WERI-Rb-1 (cell line): Measurements from ENCODE around the gene ABAT.
"Not testable (repeated sequence)": the region's sequence is repeated elsewhere in the genome, so short reads cannot be mapped to it uniquely, and the experiment has no call there.

ENCODE experiments used
- DNase-seq: peaks from one replicate; pipeline ENCODE4 v3.0.0-alpha.2; 2020
- H3K27ac ChIP-seq: fragments of 250-450 bp; sonication (Bioruptor Pico); 2 replicates; pipeline ENCODE4 v1.5.1; 2020; ENCODE audit warnings: mild to moderate bottlenecking, moderate library complexity
- H3K27me3 ChIP-seq: fragments of 250-450 bp; sonication (Bioruptor Pico); 2 replicates; pipeline ENCODE4 v1.5.1; 2021; ENCODE audit warnings: mild to moderate bottlenecking, low read depth, moderate library complexity; ENCODE audit not compliant: insufficient read depth, severe bottlenecking
- H3K36me3 ChIP-seq: fragments of 250-450 bp; sonication (Bioruptor Pico); 2 replicates; pipeline ENCODE4 v1.5.1; 2020; ENCODE audit warnings: mild to moderate bottlenecking, moderate library complexity
- H3K4me3 ChIP-seq: 2 replicates; pipeline ENCODE4 v1.5.1; 2011; ENCODE audit warnings: low read depth, mild to moderate bottlenecking, control low read depth, low read length
- H3K9me3 ChIP-seq: fragments of 250-450 bp; sonication (Bioruptor Pico); 2 replicates; pipeline ENCODE4 v1.5.1; 2021; ENCODE audit warnings: mild to moderate bottlenecking, moderate library complexity; ENCODE audit not compliant: severe bottlenecking
- CTCF ChIP-seq: IDR thresholded peaks from 2 replicates; pipeline ENCODE4 v1.5.1; 2011; ENCODE audit warnings: low read depth, mild to moderate bottlenecking, control low read depth, inconsistent platforms, low read length

ABAT gene

DNA sequence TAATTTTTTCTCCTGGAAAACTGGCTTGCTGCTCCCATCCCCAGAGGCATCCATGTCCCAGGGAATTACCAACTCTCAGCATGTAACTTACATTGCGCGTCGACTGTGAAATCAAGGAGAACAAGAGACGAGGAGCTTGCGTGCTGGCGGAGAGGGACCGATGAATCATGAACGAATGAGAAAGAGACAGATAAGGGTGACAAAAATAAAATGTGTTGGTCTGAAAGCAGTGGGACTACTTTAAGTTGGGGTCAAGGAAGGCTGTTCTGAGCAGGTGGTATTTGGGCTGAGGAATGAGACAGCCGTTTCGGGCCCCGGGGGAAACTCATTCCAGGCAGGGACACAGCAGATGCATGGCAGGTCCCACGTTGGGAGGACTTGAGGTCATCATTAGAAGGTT, 22.5 kb downstream of the ABAT start:
- H3K4me3 ChIP-seq = no peak overlapping the region
- no peak overlapping the region for H3K27ac ChIP-seq
- no peak for DNase-seq
- peaks cover 8% of the 10 kb centered on the region for H3K27me3 ChIP-seq
- H3K9me3 ChIP-seq = no peaks in the 10 kb centered on the region
- H3K36me3 ChIP-seq = no peaks in the 10 kb centered on the region
- no peak for TF ChIP-seq CTCF

DNA sequence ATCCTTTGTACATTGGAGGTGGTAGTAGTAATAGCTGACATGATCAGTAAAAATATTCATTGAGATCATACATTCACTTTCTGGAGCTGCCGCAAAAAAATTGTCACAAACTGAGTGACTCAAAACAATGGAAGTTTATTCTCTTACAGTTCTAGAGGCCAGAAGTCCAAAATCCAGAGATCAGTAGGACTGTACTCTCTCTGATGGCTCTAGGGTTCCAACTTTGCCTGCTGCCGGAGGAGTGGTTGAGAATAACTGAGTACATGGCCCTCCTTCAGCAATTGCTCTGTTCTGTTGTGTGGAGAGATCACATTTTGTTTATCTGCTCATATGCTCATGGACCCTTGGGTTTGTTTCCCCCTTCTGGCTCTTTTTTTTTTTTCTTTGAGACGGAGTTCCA, 23.5 kb downstream of the ABAT start:
- Histone ChIP-seq H3K9me3 (no peaks in the 10 kb centered on the region), H3K4me3 (no peak overlapping the region), H3K27me3 (peaks cover 5% of the 10 kb centered on the region), H3K27ac (no peak overlapping the region), H3K36me3 (no peaks in the 10 kb centered on the region)
- TF ChIP-seq CTCF = no peak
- no peak for DNase-seq

- Histone ChIP-seq H3K4me3 (no peak overlapping the region), H3K9me3 (no peaks in the 10 kb centered on the region), H3K27me3 (peaks cover 7% of the 10 kb centered on the region), H3K27ac (no peak overlapping the region), H3K36me3 (no peaks in the 10 kb centered on the region)
- TF ChIP-seq CTCF = no peak
- DNase-seq = no peak
Measured at GRCh38 chr16:8703693-8704092, 29.3 kb downstream of the ABAT start.

DNA sequence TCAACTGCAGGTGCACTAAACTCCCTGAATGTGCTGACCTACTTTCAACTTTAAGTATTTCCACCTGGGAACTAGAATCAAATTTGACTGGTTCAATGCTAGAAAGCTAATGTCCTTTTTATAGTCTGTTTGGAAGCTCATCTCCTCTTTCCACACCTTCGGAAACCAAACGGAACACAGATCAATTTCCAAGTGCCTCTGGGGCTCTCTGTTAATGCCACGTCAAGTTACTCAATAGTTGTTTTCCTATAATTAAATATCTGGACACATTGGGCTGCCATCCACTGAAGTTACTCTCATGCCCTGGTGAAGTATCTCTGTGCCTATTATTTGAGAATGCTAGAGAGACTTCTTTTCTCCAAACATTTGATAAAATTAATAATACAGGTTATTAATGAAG, 29.7 kb downstream of the ABAT start:
- Histone ChIP-seq H3K27me3 (peaks cover 7% of the 10 kb centered on the region), H3K27ac (no peak overlapping the region), H3K36me3 (no peaks in the 10 kb centered on the region), H3K9me3 (no peaks in the 10 kb centered on the region), H3K4me3 (no peak overlapping the region)
- TF ChIP-seq CTCF = no peak
- no peak for DNase-seq

DNA sequence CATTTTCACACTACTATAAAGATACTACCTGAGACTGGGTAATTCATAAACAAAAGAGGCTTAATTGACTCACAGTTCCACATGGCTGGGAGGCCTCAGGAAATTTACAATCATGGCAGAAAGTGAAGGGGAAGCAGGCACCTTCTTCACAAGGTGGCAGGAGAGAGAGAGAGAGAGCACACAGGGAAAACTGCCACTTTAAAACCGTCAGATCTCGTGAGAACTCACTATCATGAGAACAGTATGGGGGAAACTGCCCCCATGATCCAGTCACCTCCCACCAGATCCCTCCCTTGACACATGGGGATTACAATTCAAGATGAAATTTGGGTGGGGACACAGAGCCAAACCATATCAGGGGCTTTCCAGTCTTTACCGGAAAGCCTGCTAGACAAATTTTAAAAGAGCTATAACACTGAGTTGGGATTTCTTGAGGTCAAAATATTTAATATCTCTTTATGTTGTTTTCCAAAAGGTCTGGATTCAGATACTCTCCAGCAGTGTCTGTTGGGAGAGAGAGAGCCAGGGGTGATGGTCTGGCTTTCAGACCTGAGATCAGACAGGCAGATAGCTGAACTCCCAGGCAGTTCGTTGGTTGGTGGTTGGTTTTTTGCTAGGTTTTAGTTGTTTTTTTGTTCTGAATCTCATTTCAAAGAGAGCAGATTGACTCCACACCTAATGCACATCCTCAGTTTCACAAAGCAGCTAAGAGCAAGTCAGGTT, 30.8 kb downstream of the ABAT start:
- not testable (repeated sequence) for H3K9me3 ChIP-seq, H3K36me3 ChIP-seq, H3K4me3 ChIP-seq, H3K27me3 ChIP-seq, DNase-seq, H3K27ac ChIP-seq

DNA sequence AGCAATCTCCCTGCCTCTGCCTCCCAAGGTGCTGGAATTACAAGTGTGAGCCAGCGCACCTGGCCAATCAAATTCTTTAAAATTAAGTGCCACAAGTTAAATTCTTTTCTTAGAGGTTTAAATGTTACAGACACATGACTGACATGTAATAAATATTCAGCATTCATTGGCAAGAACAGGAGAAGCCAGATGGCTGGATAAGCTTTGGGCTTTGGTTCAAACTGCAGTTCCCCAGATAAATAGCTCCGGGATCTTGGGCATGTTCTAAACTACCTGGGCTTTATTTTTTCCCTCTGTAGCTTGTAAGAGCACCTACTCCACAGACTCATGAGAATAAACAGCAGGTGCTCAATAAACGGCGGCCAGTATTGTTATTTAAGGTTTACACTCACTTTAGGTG, 34.1 kb downstream of the ABAT start:
- Histone ChIP-seq H3K36me3 (no peaks in the 10 kb centered on the region), H3K27ac (no peak overlapping the region), H3K9me3 (no peaks in the 10 kb centered on the region), H3K4me3 (no peak overlapping the region), H3K27me3 (peaks cover 15% of the 10 kb centered on the region)
- TF ChIP-seq CTCF = no peak
- DNase-seq = no peak
